SK-N-SH treated with all-trans-retinoic acid at 6 μM for 48 hours (cell line): ENCODE measurements around the gene POLD4.

Experiments used
- ARNTL ChIP-seq: fragments of 450-650 bp; formaldehyde crosslinking; IDR thresholded peaks from 2 replicates; pipeline ENCODE4 v1.5.0; 2020; ENCODE audit warnings: low read depth, mild to moderate bottlenecking, moderate library complexity, borderline replicate concordance
- PATZ1 ChIP-seq: fragments of 250-450 bp; sonication (Bioruptor Pico); IDR thresholded peaks from 2 replicates; pipeline ENCODE4 v1.8.0; 2020; ENCODE audit warnings: mild to moderate bottlenecking, moderate library complexity, borderline replicate concordance
- TOX ChIP-seq: fragments of 250-450 bp; sonication (Bioruptor Pico); IDR thresholded peaks from 2 replicates; pipeline ENCODE4 v1.8.0; 2021; ENCODE audit warnings: mild to moderate bottlenecking, moderate library complexity, borderline replicate concordance

- TF ChIP-seq ARNTL (CRISPR knock-in tag) (no peak), TOX (CRISPR knock-in tag) (no peak), PATZ1 (CRISPR knock-in tag) (no peak)
These were observed 11.7 kb upstream of the POLD4 start for GRCh38 chr11:67364783-67365722.
